Thyroid gland (tissue), 4 donors: ENCODE measurements around the gene KCNG2.

ENCODE experiments used
- CTCF ChIP-seq, 6 experiments: fragments of 200-600 bp in 3 of 6; fragments of 450-650 bp in 3 of 6; sonication (generic) in 3 of 6; IDR thresholded peaks; one replicate each; pipeline ENCODE4 v1.5.1; 2016 to 2019; ENCODE audit warnings: antibody characterized with exemption in 6 of 6, mild to moderate bottlenecking in 2 of 6, inconsistent platforms in 1 of 6, moderate library complexity in 1 of 6
- POLR2A ChIP-seq, 2 donors: fragments of 450-650 bp; IDR thresholded peaks; one replicate each; pipeline ENCODE4 v1.6.1; 2017; ENCODE audit warnings: antibody characterized with exemption in 2 of 2, mild to moderate bottlenecking in 2 of 2, moderate library complexity in 1 of 2

- TF ChIP-seq POLR2A (IDR thresholded peaks at IDR 0.05) (no peak), CTCF (IDR thresholded peaks at IDR 0.05) (no peak)
Measured at GRCh38 chr18:79871481-79872091, 73.8 kb downstream of the KCNG2 start.
